HepG2 (cell line): Measurements from ENCODE around the gene SHANK2. TPM values are rescaled to one million over a fixed set of nuclear protein-coding genes. Genes with fewer than 3 reads are reported as not detected.

Experiments used
- ATAC-seq: fragments of 200-7000 bp; cut with Tn5 transposase; 3 replicates; pipeline ENCODE4 v1.9.1; 2020; ENCODE audit warnings: mild to moderate bottlenecking, moderate library complexity
- BruUV-seq: library from RNA; stranded (reverse); fragments of 400-500 nt; replicated peaks from 2 replicates; lab custom pipeline; 2021; lab: Mats Ljungman, UMichigan
- CTCF ChIA-PET: fragments of 300-600 bp; formaldehyde crosslinking; extraction: SDS; loops from one replicate; lab custom pipeline; 2021; ENCODE audit warnings: low total read pairs, inconsistent platforms, low intra/inter-chr PET ratio; lab: Yijun Ruan, JAX
- POLR2A ChIA-PET: fragments of 350-600 bp; sonication (Branson Sonifier 250); formaldehyde crosslinking; loops from one replicate; lab custom pipeline; 2020; ENCODE audit warnings: antibody characterized with exemption, inconsistent platforms; lab: Yijun Ruan, JAX
- DNase-seq: peaks from one replicate; pipeline ENCODE4 v3.0.0-alpha.2; 2015; ENCODE audit warnings: low spot score
- FAIRE-seq: peaks from 3 replicates; lab custom pipeline; 2011; peaks lifted over from hg19 to GRCh38; lab: Jason Lieb, UNC
- H2AFZ ChIP-seq: one replicate; pipeline ENCODE4 v1.6.1; 2011; ENCODE audit warnings: low read length, inconsistent platforms
- H3K27ac ChIP-seq: fragments of 300-600 bp; 3 replicates; pipeline ENCODE4 v1.8.0; 2011; ENCODE audit warnings: mixed run types, mild to moderate bottlenecking, mixed read lengths, low read length, inconsistent platforms; ENCODE audit not compliant: insufficient read depth; ENCODE audit errors: extremely low read length
- H3K27me3 ChIP-seq, 2 experiments: fragments of 200-600 bp in 1 of 2; 2 replicates in 1 of 2; 3 replicates in 1 of 2; pipeline versions ENCODE4 v1.6.0 to v1.8.0; 2011; ENCODE audit warnings: low read length in 2 of 2, mild to moderate bottlenecking in 2 of 2, moderate library complexity in 2 of 2, inconsistent platforms in 1 of 2; ENCODE audit not compliant: insufficient read depth in 2 of 2, control insufficient read depth in 1 of 2
- H3K36me3 ChIP-seq, 2 experiments: fragments of 200-600 bp in 1 of 2; replicated peaks in 1 of 2; 2 replicates in 1 of 2; 3 replicates in 1 of 2; pipeline versions ENCODE4 v1.5.1 to v1.8.0; 2011; ENCODE audit warnings: low read length in 2 of 2, inconsistent platforms in 1 of 2; ENCODE audit not compliant: insufficient read depth in 2 of 2, control insufficient read depth in 1 of 2
- H3K4me1 ChIP-seq: 2 replicates; pipeline ENCODE4 v1.5.1; 2012; ENCODE audit warnings: low read length, inconsistent platforms; ENCODE audit not compliant: insufficient read depth
- H3K4me2 ChIP-seq: 2 replicates; pipeline ENCODE4 v1.6.0; 2011; ENCODE audit warnings: low read depth, low read length, inconsistent platforms
- H3K4me3 ChIP-seq, 3 experiments: fragments of 200-600 bp in 1 of 3; sonication (generic), shearing (Covaris generic) in 1 of 3; replicated peaks in 1 of 3; 2 replicates each; pipeline ENCODE4 v1.5.1; 2011 to 2016; ENCODE audit warnings: low read length in 3 of 3, inconsistent platforms in 2 of 3, low read depth in 2 of 3, mild to moderate bottlenecking in 2 of 3, control low read depth in 1 of 3, mixed read lengths in 1 of 3; ENCODE audit not compliant: insufficient read depth in 1 of 3
- H3K79me2 ChIP-seq: one replicate; pipeline ENCODE4 v1.6.1; 2011; ENCODE audit warnings: low read length, inconsistent platforms; ENCODE audit not compliant: insufficient read depth
- H3K9ac ChIP-seq: 2 replicates; pipeline ENCODE4 v1.6.0; 2011; ENCODE audit warnings: mild to moderate bottlenecking, low read depth, low read length, inconsistent platforms; ENCODE audit not compliant: insufficient read depth
- H3K9me3 ChIP-seq: 2 replicates; pipeline ENCODE4 v1.5.1; 2012; ENCODE audit warnings: mild to moderate bottlenecking, low read length
- H4K20me1 ChIP-seq: 2 replicates; pipeline ENCODE4 v1.6.0; 2011; ENCODE audit warnings: inconsistent platforms, mild to moderate bottlenecking, low read length, moderate library complexity; ENCODE audit not compliant: insufficient read depth
- BCL6 ChIP-seq: IDR thresholded peaks from 2 replicates; pipeline ENCODE4 v1.6.1; 2016; ENCODE audit warnings: missing genetic modification reagents, missing compliant biosample characterization
- BRD4 ChIP-seq: sonication (generic); formaldehyde crosslinking; IDR thresholded peaks from 2 replicates; pipeline ENCODE4 v1.4.0; 2020; ENCODE audit warnings: missing genetic modification reagents
- GTF3A ChIP-seq: sonication (generic); formaldehyde crosslinking; conservative IDR thresholded peaks from 2 replicates; pipeline ENCODE4 v1.4.0; 2020; ENCODE audit warnings: mild to moderate bottlenecking, missing genetic modification reagents
- HOMEZ ChIP-seq: IDR thresholded peaks from 2 replicates; pipeline ENCODE4 v1.6.1; 2016; ENCODE audit warnings: low read depth
- KDM5B ChIP-seq: sonication (generic); formaldehyde crosslinking; IDR thresholded peaks from 2 replicates; pipeline ENCODE4 v1.4.0; 2020; ENCODE audit warnings: missing genetic modification reagents, mild to moderate bottlenecking, borderline replicate concordance
- PRMT3 ChIP-seq: sonication (generic); formaldehyde crosslinking; IDR thresholded peaks from 2 replicates; pipeline ENCODE4 v1.8.1; 2022; ENCODE audit warnings: low read depth, mild to moderate bottlenecking, moderate library complexity, missing genetic modification reagents, borderline replicate concordance
- ZNF564 ChIP-seq: sonication (generic); formaldehyde crosslinking; IDR thresholded peaks from 2 replicates; pipeline ENCODE4 v1.8.1; 2023; ENCODE audit warnings: mild to moderate bottlenecking, missing genetic modification reagents
- ZNF740 ChIP-seq: sonication (generic); formaldehyde crosslinking; IDR thresholded peaks from 2 replicates; pipeline ENCODE4 v1.4.0; 2020; ENCODE audit warnings: missing genetic modification reagents
- ZNF891 ChIP-seq: sonication (generic); formaldehyde crosslinking; IDR thresholded peaks from 2 replicates; pipeline ENCODE4 v1.5.0; 2020; ENCODE audit warnings: mild to moderate bottlenecking, missing genetic modification reagents
- WGBS: methylation state at CpG from one replicate; pipeline ENCODE4 v1.1.6; 2017; ENCODE audit warnings: low lambda C conversion rate; 5-methylcytosine and 5-hydroxymethylcytosine counted together
- in situ Hi-C: cut with HindIII; loops from 2 replicates; pipeline ENCODE4 v1.10.0; 2017; ENCODE audit warnings: low pct_unique_long_range_greater_than_20kb; ENCODE audit not compliant: extremely low pct_ligation_motif_present
- intact Hi-C: fragments of 100-400 bp; cut with micrococcal nuclease; formaldehyde crosslinking; loops from one replicate; pipeline ENCODE4 v1.10.0; 2022; ENCODE audit not compliant: unreplicated experiment
- polyA plus RNA-seq, 8 experiments: library from polyadenylated mRNA; depleted of rRNA in 3 of 8; stranded (reverse) in 7 of 8; unstranded in 1 of 8; fragments of >200 nt; fragmentation: Illumina TruSeq in 4 of 8; extraction: Trizol in 4 of 8; gene quantifications; 2 replicates each; pipeline versions ENCODE4 v1.2.1 to v1.2.3, GENCODE V29; 2011 to 2016; ENCODE audit warnings: low read depth in 4 of 8, missing spikeins in 1 of 8, mixed read lengths in 1 of 8; ENCODE audit not compliant: insufficient read depth in 1 of 8
- total RNA-seq, 5 experiments: library from RNA; depleted of rRNA; stranded (reverse); fragments of >200 nt; fragmentation: Illumina TruSeq; extraction: Trizol; gene quantifications; 2 replicates each; pipeline ENCODE4 v1.2.3, GENCODE V29; 2016; ENCODE audit warnings: low read depth in 1 of 5
- TF ChIP-seq, protein P1 (sequence below): sonication (generic); formaldehyde crosslinking; conservative IDR thresholded peaks from 2 replicates; pipeline ENCODE4 v1.4.0; 2020; ENCODE audit warnings: mild to moderate bottlenecking, missing genetic modification reagents, moderate library complexity
- TF ChIP-seq, protein P2 (sequence below), 2 experiments: sonication (generic) in 1 of 2; formaldehyde crosslinking in 1 of 2; IDR thresholded peaks; 2 replicates each; pipeline versions ENCODE4 v1.4.0 to v1.6.1; 2016 to 2020; ENCODE audit warnings: borderline replicate concordance in 1 of 2, low read depth in 1 of 2, mild to moderate bottlenecking in 1 of 2, missing genetic modification reagents in 1 of 2

The SHANK2 gene
- total and polyA plus RNA-seq, 2 of the 13 experiments (the other 11 are each of a cell fraction or from before 2014, with no cell fraction given) = 10.2 to 13.0 TPM

DNA sequence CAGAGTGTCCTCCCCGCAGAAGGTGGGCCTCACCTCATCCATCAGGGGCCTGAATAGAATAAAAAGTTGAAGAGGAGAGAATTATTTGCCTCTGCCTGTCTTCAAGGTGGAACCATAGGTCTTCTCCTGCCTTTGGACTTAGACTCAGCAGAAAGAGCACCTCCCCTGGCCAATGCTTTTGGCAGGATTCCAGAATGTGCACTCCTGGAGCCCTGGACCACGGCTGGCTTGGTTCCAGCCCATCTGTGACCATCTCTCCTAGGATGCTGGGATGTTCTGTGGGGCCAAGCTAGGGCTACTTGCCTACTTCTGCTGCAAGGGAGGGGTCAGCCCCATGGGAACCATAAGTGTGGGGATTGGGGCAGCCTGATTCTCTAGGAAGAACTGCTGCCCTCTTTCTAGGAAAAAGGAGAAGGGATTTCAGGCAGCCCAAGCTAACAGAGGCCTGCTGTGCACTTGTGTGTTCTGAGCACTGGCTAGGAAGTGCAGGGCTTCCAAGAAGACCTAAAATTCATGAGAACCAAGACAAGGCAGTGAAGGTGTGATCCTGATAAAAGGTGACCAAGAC lies 32.2 kb upstream of the SHANK2 start (continued):
- TF ChIP-seq PRMT3 (CRISPR knock-in tag) (no peak), ZNF891 (CRISPR knock-in tag) (no peak), ZNF740 (CRISPR knock-in tag) (no peak), BCL6 (peak; percentile 89), KDM5B (CRISPR knock-in tag) (no peak)
- TF ChIP-seq, protein P1, sequence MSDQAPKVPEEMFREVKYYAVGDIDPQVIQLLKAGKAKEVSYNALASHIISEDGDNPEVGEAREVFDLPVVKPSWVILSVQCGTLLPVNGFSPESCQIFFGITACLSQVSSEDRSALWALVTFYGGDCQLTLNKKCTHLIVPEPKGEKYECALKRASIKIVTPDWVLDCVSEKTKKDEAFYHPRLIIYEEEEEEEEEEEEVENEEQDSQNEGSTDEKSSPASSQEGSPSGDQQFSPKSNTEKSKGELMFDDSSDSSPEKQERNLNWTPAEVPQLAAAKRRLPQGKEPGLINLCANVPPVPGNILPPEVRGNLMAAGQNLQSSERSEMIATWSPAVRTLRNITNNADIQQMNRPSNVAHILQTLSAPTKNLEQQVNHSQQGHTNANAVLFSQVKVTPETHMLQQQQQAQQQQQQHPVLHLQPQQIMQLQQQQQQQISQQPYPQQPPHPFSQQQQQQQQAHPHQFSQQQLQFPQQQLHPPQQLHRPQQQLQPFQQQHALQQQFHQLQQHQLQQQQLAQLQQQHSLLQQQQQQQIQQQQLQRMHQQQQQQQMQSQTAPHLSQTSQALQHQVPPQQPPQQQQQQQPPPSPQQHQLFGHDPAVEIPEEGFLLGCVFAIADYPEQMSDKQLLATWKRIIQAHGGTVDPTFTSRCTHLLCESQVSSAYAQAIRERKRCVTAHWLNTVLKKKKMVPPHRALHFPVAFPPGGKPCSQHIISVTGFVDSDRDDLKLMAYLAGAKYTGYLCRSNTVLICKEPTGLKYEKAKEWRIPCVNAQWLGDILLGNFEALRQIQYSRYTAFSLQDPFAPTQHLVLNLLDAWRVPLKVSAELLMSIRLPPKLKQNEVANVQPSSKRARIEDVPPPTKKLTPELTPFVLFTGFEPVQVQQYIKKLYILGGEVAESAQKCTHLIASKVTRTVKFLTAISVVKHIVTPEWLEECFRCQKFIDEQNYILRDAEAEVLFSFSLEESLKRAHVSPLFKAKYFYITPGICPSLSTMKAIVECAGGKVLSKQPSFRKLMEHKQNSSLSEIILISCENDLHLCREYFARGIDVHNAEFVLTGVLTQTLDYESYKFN (CRISPR knock-in tag) = 0 out of 2 replicates have a peak, but pooled peaks have one; percentile 11
- TF ChIP-seq, all 625 proteins: peak for 4

GRCh38 chr11:71283971-71284441 lies 31.6 kb upstream of the SHANK2 start:
- H3K9ac ChIP-seq = no peak overlapping the region
- H4K20me1 ChIP-seq = no peaks in the 10 kb centered on the region
- no TSS peak for BruUV-seq
- 41% methylated on average over 15 of the region's 16 CpGs for WGBS
- no peak overlapping the region for H3K27ac ChIP-seq
- no peaks in the 10 kb centered on the region for H3K79me2 ChIP-seq
- POLR2A ChIA-PET = interaction anchor here (1.5 kb wide), 1 partner anchor 31 kb away, joined by 7 read pairs; the partner anchor contains the start of gene SHANK2
- peak; percentile 39 for ATAC-seq
- CTCF ChIA-PET = no interaction called here
- 0 out of 5 replicates have a peak, but pooled peaks cover 0 to 5% of the 10 kb centered on the region in 2 experiments for H3K27me3 ChIP-seq
- DNase-seq = peak; percentile 62
- no peaks in the 10 kb centered on the region for H3K36me3 ChIP-seq
- H2AFZ ChIP-seq = no peak overlapping the region
- peak overlapping the region; percentile 54 for H3K4me2 ChIP-seq
- in situ Hi-C loops (no loop called here), intact Hi-C loops (loop anchor here (2.0 kb wide), 1 partner anchor 31 kb away; the partner anchor contains the start of gene SHANK2)
- peaks cover 71% of the 10 kb centered on the region for H3K4me1 ChIP-seq
- H3K4me3 ChIP-seq = peak overlapping the region in 1 of 3 experiments; percentile 22; a peak in 1 of 6 replicates
- peaks cover 2% of the 10 kb centered on the region; the same call in 1 of the 2 replicates for H3K9me3 ChIP-seq
- no peak for FAIRE-seq
- no peak for TF ChIP-seq HOMEZ (CRISPR knock-in tag)
- TF ChIP-seq, protein P2, sequence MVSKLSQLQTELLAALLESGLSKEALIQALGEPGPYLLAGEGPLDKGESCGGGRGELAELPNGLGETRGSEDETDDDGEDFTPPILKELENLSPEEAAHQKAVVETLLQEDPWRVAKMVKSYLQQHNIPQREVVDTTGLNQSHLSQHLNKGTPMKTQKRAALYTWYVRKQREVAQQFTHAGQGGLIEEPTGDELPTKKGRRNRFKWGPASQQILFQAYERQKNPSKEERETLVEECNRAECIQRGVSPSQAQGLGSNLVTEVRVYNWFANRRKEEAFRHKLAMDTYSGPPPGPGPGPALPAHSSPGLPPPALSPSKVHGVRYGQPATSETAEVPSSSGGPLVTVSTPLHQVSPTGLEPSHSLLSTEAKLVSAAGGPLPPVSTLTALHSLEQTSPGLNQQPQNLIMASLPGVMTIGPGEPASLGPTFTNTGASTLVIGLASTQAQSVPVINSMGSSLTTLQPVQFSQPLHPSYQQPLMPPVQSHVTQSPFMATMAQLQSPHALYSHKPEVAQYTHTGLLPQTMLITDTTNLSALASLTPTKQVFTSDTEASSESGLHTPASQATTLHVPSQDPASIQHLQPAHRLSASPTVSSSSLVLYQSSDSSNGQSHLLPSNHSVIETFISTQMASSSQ (IDR thresholded peaks at IDR 0.05; ENCODE audit: low read depth) = no peak
- TF ChIP-seq, protein P2 (CRISPR knock-in tag; IDR thresholded peaks at IDR 0.05; ENCODE audit: borderline replicate concordance) = no peak
- TF ChIP-seq GTF3A (CRISPR knock-in tag) = no peak
- no peak for TF ChIP-seq BRD4 (CRISPR knock-in tag)
- no peak for TF ChIP-seq ZNF564 (CRISPR knock-in tag)
